Medulla oblongata (tissue), 1 donor: ENCODE results near the gene PSME3.
A peak's percentile ranks its signal among the peaks of the same experiment; 100 is the strongest.
"Not testable (repeated sequence)": the region's sequence is repeated elsewhere in the genome, so short reads cannot be mapped to it uniquely, and the experiment has no call there.

Source experiments
- DNase-seq: peaks from one replicate; pipeline ENCODE4 v3.0.0-alpha.2; 2015; ENCODE audit errors: extremely low spot score

PSME3 gene

GRCh38 chr17:42878123-42878880 is 45.1 kb downstream of the PSME3 start:
- no peak for DNase-seq

- no peak for DNase-seq
Observed at GRCh38 chr17:42878924-42879595, 45.9 kb downstream of the PSME3 start.

GRCh38 chr17:42879596-42879985 is 46.4 kb downstream of the PSME3 start:
- no peak for DNase-seq

- DNase-seq, result no peak
Observed at GRCh38 chr17:42880776-42881310, 47.6 kb downstream of the PSME3 start.

- DNase-seq, result not testable (repeated sequence)
Observed at GRCh38 chr17:42881706-42882105, 48.5 kb downstream of the PSME3 start.

- DNase-seq, result no peak
Observed at GRCh38 chr17:42882166-42882565, 49.0 kb downstream of the PSME3 start.

GRCh38 chr17:42883802-42884558 is 50.8 kb downstream of the PSME3 start:
- no peak for DNase-seq

GRCh38 chr17:42885806-42886205 is 52.6 kb downstream of the PSME3 start:
- not testable (repeated sequence) for DNase-seq

GRCh38 chr17:42886283-42887176 is 53.3 kb downstream of the PSME3 start:
- DNase-seq, result no peak

GRCh38 chr17:42889809-42890208 is 56.6 kb downstream of the PSME3 start:
- DNase-seq, result no peak

- DNase-seq, result peak; percentile 30
Observed at GRCh38 chr17:42891539-42892152, 58.4 kb downstream of the PSME3 start.

GRCh38 chr17:42893359-42893758 is 60.2 kb downstream of the PSME3 start:
- no peak for DNase-seq
